HG03108 (cell line): ENCODE measurements around the gene SERPINA9.
"Not testable (repeated sequence)": the region's sequence is repeated elsewhere in the genome, so short reads cannot be mapped to it uniquely, and the experiment has no call there.

Experiments
- ATAC-seq: cut with Tn5 transposase; IDR thresholded peaks from one replicate; pipeline ENCODE4 v1.9.1; 2021; ENCODE audit warnings: moderate library complexity; ENCODE audit not compliant: unreplicated experiment

SERPINA9 gene

DNA sequence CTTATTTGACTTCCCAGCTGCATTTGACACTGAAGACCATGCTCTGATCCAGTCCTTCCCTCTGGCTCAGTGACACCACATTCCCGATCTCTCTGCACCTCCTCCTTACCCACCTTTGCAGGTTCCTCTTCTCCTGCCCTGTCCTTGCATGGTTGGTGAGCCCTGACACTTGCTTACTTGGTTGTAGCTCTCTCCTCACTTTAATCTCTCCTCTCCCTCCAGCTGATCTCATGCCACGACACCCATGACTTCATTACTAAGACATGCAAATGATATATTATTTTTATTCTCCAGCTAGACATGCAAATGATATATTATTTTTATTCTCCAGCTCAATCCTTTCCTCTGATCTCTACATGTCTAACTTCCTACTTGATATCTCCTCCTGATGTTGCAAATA is at the start of gene SERPINA9:
Gene SERPINA9, minus strand, starts transcription at position 175 of the 400 bp plus-strand sequence. CDS start 6,357 bp downstream, outside the sequence.
- no peak for ATAC-seq

- ATAC-seq: no peak
Measured at GRCh38 chr14:94524093-94524492, 48.1 kb upstream of the SERPINA9 start.

GRCh38 chr14:94523265-94523664 is 47.3 kb upstream of the SERPINA9 start:
- ATAC-seq: no peak

DNA sequence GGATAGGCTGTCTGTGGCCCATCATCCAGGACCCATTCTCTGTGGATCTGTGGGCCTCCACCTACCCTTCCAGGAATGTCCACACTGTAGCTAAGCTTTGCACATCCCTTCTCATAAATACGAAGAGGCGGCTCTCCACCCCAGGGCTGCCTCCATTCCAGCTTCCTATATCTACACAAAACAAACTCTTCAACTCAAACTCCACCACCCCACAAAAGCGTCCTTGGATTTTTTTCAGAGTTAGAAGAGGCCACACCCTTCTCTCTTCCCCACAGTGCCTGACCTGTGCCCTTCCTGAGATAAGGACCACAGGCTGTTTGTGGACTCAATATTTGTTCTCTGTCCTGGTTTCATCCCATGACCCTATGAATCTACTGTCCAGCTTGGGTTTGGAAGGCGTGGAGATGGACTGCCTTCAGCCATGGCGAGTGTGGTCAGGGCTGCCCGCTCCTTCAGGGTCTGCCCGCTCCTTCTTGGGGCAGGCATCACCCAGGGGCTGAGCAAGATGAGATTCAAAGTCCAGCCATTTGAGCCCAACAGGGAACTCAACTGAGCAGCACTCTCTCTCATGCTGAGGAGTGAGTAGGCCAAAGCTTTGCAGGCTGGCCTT is 46.2 kb upstream of the SERPINA9 start:
- no peak for ATAC-seq

GRCh38 chr14:94521375-94522114 is 45.5 kb upstream of the SERPINA9 start:
- no peak for ATAC-seq

- ATAC-seq: no peak
Measured at GRCh38 chr14:94517641-94518257, 41.8 kb upstream of the SERPINA9 start.

DNA sequence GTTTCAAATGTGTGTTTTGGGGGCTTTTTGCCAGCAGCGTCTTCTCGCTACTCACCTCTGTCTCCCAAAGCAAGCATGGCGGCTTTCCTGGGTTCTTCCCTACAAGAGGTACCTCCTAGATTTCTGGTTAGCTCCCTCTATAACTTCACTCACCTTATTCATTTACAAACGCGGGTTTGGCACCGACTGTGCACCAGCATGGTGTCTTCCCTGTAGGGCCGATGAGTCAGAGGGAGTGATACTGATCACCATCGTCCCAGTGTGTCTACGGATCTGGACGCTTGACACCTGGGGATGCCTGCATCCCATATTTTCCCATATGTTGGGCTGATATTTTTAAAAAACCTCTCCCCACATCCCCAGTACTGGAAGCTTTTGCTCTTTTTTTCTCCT is 41.2 kb upstream of the SERPINA9 start:
- no peak for ATAC-seq

- no peak for ATAC-seq
Measured at GRCh38 chr14:94515856-94516255, 39.9 kb upstream of the SERPINA9 start.

DNA sequence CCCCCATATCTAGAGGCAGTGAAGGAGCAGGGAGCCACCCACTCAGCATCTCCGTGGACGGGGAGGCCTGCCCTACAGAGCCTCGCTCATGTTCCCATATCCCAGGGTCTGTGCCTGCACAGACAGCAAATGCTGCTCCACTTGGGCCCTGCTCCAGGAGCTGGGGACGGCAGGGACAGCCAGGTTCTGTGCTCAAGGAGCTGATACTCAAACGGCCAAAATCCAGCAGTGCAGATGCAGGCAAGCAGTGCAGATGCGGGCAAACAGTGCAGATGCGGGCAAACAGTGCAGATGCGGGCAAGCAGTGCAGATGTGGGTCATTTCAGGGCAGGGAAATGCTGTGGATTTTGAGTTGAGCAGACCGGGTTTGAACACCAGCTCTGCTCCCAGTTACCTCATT is 39.4 kb upstream of the SERPINA9 start:
- no peak for ATAC-seq

GRCh38 chr14:94514351-94514750 is 38.4 kb upstream of the SERPINA9 start:
- ATAC-seq: no peak

DNA sequence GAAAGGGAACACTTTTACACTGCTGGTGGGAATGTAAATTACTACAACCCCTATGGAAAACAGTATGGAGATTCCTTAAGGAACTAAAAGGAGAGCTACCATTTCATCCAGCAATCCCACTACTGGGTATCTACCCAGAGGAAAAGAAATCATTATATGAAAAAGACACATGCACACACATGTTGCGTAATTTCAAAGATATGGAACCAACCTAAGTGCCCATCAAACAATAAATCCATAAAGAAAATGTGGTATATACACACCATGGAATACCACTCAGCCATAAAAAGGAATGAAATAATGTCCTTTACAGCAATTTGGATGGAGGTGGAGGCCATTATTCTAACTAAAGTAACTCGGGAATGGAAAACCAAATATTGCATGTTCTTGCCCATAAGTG is 34.5 kb upstream of the SERPINA9 start:
- not testable (repeated sequence) for ATAC-seq

- no peak for ATAC-seq
Measured at GRCh38 chr14:94509356-94509755, 33.4 kb upstream of the SERPINA9 start, which contains the start of gene SERPINA12. Gene SERPINA12, minus strand, starts transcription at chr14:94509469. Its CDS starts 11,072 bp downstream, at chr14:94498397.

- no peak for ATAC-seq
Measured at GRCh38 chr14:94505641-94506040, 29.6 kb upstream of the SERPINA9 start.

DNA sequence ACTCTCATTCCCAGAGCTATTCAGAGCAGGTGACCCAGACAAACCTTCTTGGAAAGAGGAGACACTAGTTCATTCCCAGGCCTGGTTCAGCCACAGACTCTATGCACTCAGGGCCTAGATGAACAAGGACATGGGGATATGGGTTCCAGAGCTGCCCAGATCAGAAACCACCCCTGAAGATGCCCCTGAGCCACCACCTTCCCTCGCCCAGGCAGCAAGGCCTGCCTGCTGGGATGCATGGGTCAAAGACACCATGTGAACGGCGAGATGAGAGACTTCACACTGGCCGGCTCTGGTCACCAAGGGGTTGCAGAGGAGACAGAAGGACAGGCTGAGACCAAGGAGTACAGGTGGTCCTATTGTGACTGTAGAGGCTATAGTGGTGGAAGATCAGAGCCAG is 29.2 kb upstream of the SERPINA9 start:
- no peak for ATAC-seq

GRCh38 chr14:94501588-94502516 is 25.9 kb upstream of the SERPINA9 start:
- no peak for ATAC-seq

DNA sequence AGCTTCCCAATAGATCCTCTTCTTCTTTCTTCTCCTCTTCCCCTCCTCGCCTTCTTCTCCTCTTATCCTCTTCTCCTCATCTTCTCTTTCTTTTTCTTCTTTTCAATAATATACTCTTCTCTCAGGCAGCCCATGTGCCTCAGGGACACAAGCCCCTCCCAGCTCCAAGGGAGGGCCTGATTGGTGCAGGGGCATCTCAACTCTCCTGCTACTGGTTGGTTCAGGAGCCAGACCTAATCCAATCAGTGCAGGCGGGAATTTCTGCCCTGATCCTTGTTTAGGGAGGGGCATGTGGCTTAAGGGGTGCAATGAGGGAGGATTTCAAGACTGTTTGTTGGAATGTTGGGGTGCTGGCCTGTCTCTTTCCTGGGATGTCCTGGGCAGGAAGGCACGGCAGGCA is 24.3 kb upstream of the SERPINA9 start:
- no peak for ATAC-seq

- ATAC-seq: no peak
Measured at GRCh38 chr14:94499673-94500072, 23.7 kb upstream of the SERPINA9 start.

GRCh38 chr14:94498215-94498614 is 22.2 kb upstream of the SERPINA9 start:
- no peak for ATAC-seq

GRCh38 chr14:94494085-94494484 is 18.1 kb upstream of the SERPINA9 start:
- no peak for ATAC-seq

DNA sequence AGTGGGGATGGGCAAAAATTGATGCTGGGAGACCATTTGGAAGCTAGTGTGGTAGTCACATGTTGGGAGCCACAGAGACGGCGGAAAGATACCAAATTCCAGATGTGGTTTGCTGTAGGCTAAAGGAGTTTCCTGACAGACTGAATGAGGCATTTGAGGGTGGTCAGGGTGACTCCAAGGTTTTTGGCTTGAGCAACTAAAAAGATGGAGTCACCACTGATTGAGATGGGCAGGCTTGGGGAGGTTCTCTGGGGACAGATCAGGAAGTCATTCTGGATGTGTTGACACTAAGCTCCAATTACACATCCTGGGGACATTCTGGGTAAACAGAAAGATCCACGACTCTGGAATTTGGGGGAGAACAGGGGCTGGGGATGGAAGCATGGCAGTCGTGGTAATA is 15.5 kb upstream of the SERPINA9 start:
- no peak for ATAC-seq

DNA sequence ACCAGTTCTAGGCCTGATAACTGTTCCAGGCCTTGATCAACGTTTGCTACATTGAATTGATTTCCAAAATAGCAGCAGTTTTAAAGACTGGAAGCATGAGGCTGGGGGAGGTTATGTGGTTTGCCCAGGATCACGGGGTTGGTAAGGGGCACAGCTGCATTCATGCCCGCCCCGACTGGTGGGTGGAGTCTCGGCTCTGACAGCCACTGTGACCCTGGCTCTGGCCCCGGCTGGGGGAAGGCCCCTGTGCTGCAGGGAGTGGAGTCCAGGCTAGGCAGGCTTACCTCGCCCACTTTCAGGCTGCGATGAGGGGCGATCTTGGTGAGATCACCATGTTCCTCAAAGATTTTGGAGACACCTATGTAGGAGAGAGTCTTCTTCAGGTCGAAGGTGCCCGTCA is 13.3 kb upstream of the SERPINA9 start:
- no peak for ATAC-seq
